Hematopoietic multipotent progenitor cell treated with erythropoietin and hydrocortisone succinate and interleukin-3 and kit ligand, for 17 days (in vitro differentiated cells): Measurements from ENCODE around the gene MRPL28.
"Not testable (repeated sequence)": the region's sequence is repeated elsewhere in the genome, so short reads cannot be mapped to it uniquely, and the experiment has no call there.

Experiments
- DNase-seq: peaks from one replicate; pipeline ENCODE4 v3.0.0-alpha.2; 2015; ENCODE audit warnings: low spot score

The MRPL28 gene

DNA sequence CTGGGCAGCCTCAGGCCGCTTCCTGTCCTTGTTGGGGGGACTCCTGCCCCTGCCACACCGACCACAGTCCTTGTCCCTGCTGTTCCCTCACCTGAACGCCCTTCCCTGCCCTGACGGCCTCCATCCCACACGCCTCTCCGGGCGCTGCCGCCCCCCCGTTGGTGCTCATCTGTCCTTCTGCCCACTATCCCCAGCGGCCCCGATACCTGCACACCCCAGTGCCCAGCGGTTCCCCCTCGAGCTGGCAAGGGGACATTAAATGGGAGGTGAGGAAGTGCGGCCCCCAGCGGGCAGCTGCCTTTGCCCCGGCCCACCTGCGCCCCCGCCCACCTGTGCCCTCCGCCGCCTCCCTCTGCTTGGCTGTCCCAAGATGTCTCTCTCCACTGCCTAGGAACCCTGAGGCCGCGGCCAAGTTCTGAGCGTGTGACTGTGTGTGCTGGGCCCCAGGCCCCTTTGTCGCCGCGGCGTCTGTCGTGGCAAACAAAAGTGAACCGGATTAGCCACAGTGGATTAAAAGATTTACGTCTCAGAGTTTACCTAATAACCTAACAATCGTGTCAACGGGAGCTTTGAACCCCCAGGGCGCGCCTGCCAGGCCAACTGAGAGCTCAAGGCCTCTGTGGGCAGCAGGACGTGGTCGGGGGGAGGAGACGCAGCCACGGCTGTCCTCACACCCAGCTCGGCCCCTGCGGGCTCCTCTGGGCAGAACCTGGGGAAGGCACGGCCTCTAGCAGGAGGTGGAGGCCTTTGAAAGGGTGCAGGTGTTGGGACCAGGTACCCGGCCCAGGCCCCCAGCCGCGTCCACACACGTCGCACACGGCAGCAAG, 10.3 kb downstream of the MRPL28 start:
- no peak for DNase-seq

- no peak for DNase-seq
Measured at GRCh38 chr16:359067-359763, 11.1 kb downstream of the MRPL28 start.

DNA sequence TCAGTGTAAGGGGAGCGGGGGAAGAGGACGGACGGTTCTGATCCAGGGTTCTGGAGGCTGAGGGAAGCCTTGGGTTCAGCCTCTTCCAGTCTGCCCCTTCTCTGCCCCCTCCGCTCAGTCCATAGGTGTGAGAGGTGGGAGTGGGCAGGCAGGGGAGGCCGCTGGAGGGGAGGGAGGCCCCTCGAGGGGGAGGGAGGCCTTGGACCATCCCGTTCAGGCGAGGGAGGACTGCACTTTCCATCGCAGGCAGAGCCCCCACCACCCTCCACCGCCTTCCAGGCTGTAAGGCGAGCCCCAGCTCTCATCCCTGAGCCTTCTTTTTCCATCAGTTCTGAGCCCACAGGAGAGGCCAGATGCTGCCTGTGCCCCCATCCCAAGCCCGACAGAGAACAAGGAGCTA, 13.6 kb downstream of the MRPL28 start:
- DNase-seq = no peak

GRCh38 chr16:354971-355461, 15.3 kb downstream of the MRPL28 start:
- DNase-seq = no peak

DNA sequence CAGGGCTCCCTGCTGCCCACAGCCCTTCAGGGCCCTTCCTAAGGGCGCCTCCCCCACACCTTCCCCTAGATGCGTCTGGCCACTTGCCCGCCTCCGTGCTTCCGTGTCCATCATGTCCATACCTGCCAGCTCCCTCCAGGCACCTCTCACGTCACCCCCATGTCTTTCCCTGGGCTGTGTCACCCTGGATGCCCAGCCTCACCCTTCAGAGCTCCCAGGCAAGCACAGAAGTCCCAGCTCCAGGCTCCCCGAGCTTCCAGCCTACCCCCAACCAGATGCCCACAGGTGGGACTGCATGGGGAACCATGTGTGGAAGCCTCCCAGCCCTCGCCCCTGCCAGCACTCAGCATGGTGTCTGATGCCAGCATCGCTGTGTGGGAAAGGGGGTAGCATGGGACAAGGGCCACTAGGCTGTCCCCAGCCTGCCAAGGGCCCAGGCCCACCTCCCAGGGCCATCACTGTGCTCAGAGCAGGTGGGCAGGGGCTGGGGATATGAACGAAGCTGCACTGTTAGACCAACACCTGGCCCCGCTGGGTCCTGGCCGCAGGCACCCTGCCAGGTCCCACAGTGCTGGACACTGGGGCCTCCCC, 16.0 kb downstream of the MRPL28 start:
- DNase-seq = no peak

DNA sequence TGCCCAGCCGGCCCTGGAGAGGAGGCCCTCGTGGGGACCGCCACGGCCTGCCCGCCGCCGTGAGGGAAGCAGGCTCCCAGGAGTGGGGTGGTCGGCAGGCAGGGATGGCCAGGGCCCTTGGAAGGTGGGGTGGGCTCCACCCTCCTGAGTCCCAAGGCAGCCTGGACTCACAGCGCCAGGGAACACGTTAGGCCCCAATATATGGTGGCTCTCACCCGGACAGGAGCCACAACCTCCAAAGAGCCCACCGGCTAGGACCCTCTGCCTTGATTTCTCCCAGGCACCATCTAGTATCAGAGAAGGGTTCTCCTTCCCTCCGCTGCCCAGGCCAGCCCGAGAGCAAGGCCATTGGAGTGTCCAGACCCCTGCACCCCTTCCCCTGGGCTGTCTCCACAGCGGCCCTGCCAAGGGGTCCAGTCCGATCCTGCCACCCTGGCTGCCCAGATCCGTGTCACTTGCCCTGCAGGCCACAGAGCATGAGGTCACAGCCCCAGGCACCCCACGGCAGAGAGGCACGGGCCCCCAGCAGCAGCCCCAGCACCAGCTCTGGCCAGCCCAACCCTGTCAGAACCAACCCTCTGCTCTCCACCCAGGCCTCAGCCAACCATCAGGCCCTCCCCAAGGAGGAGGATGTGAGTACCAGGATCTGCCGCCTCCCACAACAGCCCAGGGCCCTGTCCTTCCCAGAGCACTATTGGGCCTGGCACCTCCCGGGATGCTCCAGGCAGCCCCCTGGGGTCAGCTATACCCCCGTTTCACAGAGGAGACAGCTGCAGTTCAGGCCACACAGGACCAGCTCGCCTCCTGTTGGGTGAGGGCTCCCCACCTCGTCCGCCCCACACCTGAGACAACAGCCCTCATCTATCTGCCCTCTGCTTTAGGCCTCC, 16.7 kb downstream of the MRPL28 start:
- peak; percentile 19 for DNase-seq

DNA sequence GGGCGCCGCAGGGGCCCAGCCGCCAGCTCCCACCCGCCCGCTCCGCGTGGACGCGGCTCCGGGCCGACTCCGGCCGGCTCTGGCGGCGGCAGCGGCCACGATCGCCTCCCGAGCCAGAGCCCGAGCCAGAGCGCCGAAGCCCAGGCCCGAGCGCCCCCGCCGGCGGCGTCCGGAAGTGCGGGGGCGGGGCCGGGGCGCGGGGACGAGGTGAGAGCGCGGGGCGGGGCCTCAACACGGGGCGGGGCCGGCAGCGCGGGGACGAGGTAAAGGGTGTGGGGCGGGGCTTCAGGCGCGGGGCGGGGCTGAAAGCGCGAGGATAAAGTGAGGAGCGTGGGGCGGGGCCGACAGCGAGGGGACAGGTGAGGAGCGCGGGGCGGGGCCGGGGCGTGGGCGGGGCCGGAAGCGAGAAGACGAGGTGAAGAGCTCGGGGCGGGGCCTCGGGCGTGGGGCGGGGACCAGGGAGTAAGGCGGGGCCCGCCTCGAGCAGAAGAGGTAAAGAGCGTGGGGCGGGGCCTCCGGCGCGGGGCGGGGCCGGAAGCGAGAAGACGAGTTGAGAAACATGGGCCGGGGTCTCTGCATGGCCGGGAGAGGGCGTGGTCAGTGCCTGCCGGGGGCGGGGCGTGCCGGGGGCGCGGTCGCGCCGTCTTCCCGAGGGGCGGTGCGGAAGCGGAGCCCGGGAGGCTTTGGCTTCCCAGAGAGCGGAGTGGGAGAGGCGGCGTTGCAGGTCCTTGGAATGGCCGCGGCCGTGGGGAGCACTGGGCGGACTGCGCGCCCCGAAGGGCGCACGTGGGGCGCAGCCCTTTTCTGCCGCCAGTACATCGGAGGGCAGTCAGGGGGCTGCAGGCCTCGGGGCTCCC, 17.6 kb downstream of the MRPL28 start, which contains the start of gene AXIN1:
Gene AXIN1 (minus strand): TSS at position 177 of the 857 bp plus-strand sequence. CDS start 5,698 bp downstream, outside the sequence.
- peak; percentile 98 for DNase-seq

- DNase-seq = peak; percentile 17
Measured at GRCh38 chr16:351804-352520, 18.4 kb downstream of the MRPL28 start.

GRCh38 chr16:350203-350602, 20.1 kb downstream of the MRPL28 start:
- no peak for DNase-seq

DNA sequence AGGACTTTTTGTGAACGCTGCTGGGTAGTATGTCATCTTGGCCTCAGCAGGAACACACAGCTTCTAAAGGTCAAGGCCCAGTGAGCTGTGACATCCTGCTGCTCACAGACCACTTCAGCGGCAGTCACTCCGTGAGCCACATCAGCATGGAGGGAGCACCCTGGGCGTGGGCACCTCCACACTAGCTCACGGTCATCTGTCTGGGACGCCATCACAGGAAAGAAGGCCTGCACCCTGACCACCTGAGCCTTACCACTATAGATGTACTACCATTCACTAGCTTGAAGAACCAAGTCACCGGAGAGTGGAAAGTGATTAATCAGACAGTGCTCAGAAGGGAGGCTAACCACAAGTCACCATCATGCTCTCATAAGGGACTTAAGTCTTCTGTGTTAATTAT, 21.1 kb downstream of the MRPL28 start:
- no peak for DNase-seq

DNA sequence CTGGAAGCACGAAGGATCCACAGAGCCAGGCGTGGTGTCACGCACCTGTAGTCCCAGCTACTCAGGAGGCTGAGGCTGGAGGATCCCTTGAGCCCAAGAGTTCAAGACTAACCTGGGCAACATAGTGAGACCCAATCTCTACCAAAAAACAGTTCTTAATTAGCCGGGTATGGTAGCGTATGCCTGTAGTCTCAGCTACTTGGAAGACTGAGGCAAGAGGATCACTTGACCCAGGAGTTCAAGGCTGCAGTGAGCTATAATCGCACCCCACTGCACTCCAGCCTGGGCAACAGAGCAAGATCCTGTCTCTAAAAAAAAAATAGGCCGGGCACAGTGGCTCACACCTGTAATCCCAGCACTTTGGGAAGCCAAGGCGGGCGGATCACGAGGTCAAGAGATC, 21.8 kb downstream of the MRPL28 start:
- DNase-seq = not testable (repeated sequence)

DNA sequence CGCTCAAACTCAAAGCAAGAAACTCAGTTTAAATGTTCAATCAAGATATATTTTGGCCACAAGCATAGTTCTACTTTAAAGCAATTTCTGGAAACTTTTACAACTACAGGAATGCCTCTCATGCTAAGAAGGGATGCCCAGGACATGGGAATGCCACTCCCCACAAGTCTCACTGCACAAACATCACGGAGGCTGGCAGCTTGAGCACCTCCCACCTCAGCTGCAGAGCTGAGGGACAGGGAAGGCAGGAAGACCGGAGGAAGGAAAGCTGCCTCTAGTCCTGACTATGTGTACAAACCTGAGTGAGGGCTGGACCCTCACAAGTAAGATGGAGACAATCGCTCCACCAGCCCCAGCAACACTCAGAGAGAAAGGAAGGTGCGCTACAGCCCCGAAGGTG, 23.1 kb downstream of the MRPL28 start:
- no peak for DNase-seq

- no peak for DNase-seq
Measured at GRCh38 chr16:346587-346986, 23.8 kb downstream of the MRPL28 start.

- no peak for DNase-seq
Measured at GRCh38 chr16:345772-346171, 24.6 kb downstream of the MRPL28 start.

GRCh38 chr16:342455-343213, 27.7 kb downstream of the MRPL28 start:
- no peak for DNase-seq

DNA sequence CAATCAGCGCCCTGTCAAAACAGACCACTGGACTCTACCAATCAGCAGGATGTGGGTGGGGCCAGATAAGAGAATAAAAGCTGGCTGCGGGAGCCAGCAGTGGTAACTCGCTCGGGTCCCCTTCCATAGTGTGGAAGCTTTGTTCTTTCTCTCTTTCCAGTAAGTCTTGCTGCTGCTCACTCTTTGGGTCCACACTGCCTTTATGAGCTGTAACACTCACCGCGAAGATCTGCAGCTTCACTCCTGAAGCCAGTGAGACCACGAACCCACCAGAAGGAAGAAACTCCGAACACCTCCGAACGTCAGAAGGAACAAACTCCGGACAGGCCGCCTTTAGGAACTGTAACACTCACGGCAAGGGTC, 28.4 kb downstream of the MRPL28 start:
- not testable (repeated sequence) for DNase-seq

- not testable (repeated sequence) for DNase-seq
Measured at GRCh38 chr16:341095-341973, 29.0 kb downstream of the MRPL28 start.

DNA sequence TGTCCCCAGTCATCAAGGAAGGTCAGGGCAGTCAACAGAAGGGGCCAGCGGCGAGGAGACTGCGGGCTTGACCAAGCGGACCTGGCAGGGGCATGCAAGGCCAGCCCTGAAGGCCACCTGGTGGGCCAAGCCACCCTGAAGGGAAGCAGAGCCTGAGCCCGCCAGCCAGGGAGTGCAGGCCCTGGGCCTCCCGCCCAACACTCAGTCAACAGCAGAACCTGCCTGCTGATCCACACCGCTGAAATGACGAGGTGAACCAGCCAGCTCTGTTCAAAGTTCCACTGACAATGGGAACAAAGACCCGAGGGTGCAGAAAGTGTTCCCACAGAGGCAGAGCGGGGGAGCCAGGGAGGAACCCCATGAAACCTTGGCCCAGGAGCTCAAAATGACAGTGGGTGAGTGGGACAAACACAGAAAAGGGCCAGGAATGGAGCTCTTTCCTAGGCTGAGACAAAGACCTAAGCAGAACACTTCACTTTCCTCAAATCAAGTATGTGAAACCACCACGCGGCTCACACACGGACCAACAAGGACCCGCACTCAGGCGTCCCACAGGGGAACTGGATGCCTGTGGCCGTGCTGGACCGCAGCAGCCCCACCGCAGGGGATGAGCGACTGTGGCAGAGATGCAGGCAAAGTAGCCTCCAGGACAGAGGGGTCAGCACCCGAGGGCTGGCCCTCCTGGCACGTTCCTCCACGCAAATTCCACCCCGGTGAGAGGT, 29.8 kb downstream of the MRPL28 start:
- DNase-seq = no peak
